HepG2 (cell line): Measurements from ENCODE around the gene VRK3. TPM values are rescaled to one million over a fixed set of nuclear protein-coding genes. Genes with fewer than 3 reads are reported as not detected.

Source experiments
- ATAD3A ChIP-seq: sonication (generic); formaldehyde crosslinking; IDR thresholded peaks from 2 replicates; pipeline ENCODE4 v1.4.0; 2020; ENCODE audit warnings: missing genetic modification reagents
- BCL3 ChIP-seq: sonication (generic); formaldehyde crosslinking; IDR thresholded peaks from 2 replicates; pipeline ENCODE4 v1.5.1; 2020; ENCODE audit warnings: mild to moderate bottlenecking, missing genetic modification reagents, moderate library complexity
- EHMT2 ChIP-seq: fragments of 200-600 bp; sonication (generic); IDR thresholded peaks from 2 replicates; pipeline ENCODE4 v1.7.0; 2017; ENCODE audit warnings: antibody characterized with exemption, low read depth, low read length, borderline replicate concordance
- ETV6 ChIP-seq: sonication (generic); formaldehyde crosslinking; conservative IDR thresholded peaks from 2 replicates; pipeline ENCODE4 v1.4.0; 2020; ENCODE audit warnings: missing genetic modification reagents
- HOXD1 ChIP-seq: sonication (generic); formaldehyde crosslinking; IDR thresholded peaks from 2 replicates; pipeline ENCODE4 v1.5.0; 2020; ENCODE audit warnings: missing genetic modification reagents
- IKZF4 ChIP-seq: sonication (generic); formaldehyde crosslinking; IDR thresholded peaks from 2 replicates; pipeline ENCODE4 v1.5.1; 2020; ENCODE audit warnings: borderline replicate concordance, mild to moderate bottlenecking, low read depth, missing genetic modification reagents; ENCODE audit errors: not compliant biosample characterization
- KDM6A ChIP-seq: IDR thresholded peaks from 2 replicates; pipeline ENCODE4 v1.6.1; 2016; ENCODE audit warnings: low read depth
- NFIC ChIP-seq: IDR thresholded peaks from 2 replicates; pipeline ENCODE4 v1.6.1; 2012; ENCODE audit warnings: mild to moderate bottlenecking, low read length, inconsistent platforms
- NFRKB ChIP-seq: fragments of 450-650 bp; IDR thresholded peaks from 2 replicates; pipeline ENCODE4 v1.6.1; 2017
- NR1H2 ChIP-seq: sonication (generic); formaldehyde crosslinking; IDR thresholded peaks from 2 replicates; pipeline ENCODE4 v1.8.1; 2022; ENCODE audit warnings: low read depth, missing genetic modification reagents, borderline replicate concordance
- PBX3 ChIP-seq: sonication (generic); formaldehyde crosslinking; IDR thresholded peaks from 2 replicates; pipeline ENCODE4 v1.8.1; 2023; ENCODE audit warnings: missing genetic modification reagents, inconsistent platforms, borderline replicate concordance
- PHF20 ChIP-seq: sonication (generic); formaldehyde crosslinking; IDR thresholded peaks from 2 replicates; pipeline ENCODE4 v1.5.0; 2020; ENCODE audit warnings: mild to moderate bottlenecking, missing genetic modification reagents
- PHF21A ChIP-seq: sonication (generic); formaldehyde crosslinking; IDR thresholded peaks from 2 replicates; pipeline ENCODE4 v1.5.0; 2020; ENCODE audit warnings: mild to moderate bottlenecking, missing genetic modification reagents
- PRPF4 ChIP-seq: fragments of 200-400 bp; formaldehyde crosslinking; IDR thresholded peaks from 2 replicates; pipeline ENCODE4 v1.6.1; 2016; ENCODE audit warnings: low read length, low read depth; ENCODE audit not compliant: poor library complexity, severe bottlenecking
- RFX5 ChIP-seq: IDR thresholded peaks from 2 replicates; pipeline ENCODE4 v1.6.1; 2011; ENCODE audit warnings: low read depth, low read length, improper control_type of control experiment
- SRSF4 ChIP-seq: fragments of 200-400 bp; formaldehyde crosslinking; IDR thresholded peaks from one replicate; pipeline ENCODE4 v1.6.1; 2018; ENCODE audit warnings: mild to moderate bottlenecking, low read depth, low read length, moderate library complexity; ENCODE audit not compliant: poor library complexity, severe bottlenecking
- TERF1 ChIP-seq: sonication (generic); formaldehyde crosslinking; IDR thresholded peaks from 2 replicates; pipeline ENCODE4 v1.8.0; 2022; ENCODE audit warnings: mild to moderate bottlenecking, missing genetic modification reagents, moderate library complexity
- U2AF1 ChIP-seq: fragments of 200-400 bp; formaldehyde crosslinking; optimal IDR thresholded peaks from 2 replicates; pipeline ENCODE3; 2017; ENCODE audit warnings: mild to moderate bottlenecking, low read depth, low read length
- ZBTB38 ChIP-seq: sonication (generic); formaldehyde crosslinking; IDR thresholded peaks from 2 replicates; pipeline ENCODE4 v1.5.1; 2020; ENCODE audit warnings: mild to moderate bottlenecking, missing genetic modification reagents
- ZBTB44 ChIP-seq: sonication (generic); formaldehyde crosslinking; IDR thresholded peaks from 2 replicates; pipeline ENCODE4 v1.4.0; 2020; ENCODE audit warnings: missing genetic modification reagents
- ZKSCAN8 ChIP-seq: IDR thresholded peaks from 2 replicates; pipeline ENCODE4 v1.6.1; 2016; ENCODE audit warnings: borderline replicate concordance, missing genetic modification reagents, missing compliant biosample characterization
- ZMAT3 ChIP-seq: sonication (generic); formaldehyde crosslinking; conservative IDR thresholded peaks from 2 replicates; pipeline ENCODE4 v1.7.0; 2021; ENCODE audit warnings: missing genetic modification reagents
- ZNF589 ChIP-seq: sonication (generic); formaldehyde crosslinking; conservative IDR thresholded peaks from 2 replicates; pipeline ENCODE4 v1.8.0; 2022; ENCODE audit warnings: mild to moderate bottlenecking, moderate library complexity, missing genetic modification reagents
- ZNF644 ChIP-seq: IDR thresholded peaks from 2 replicates; pipeline ENCODE4 v1.6.1; 2016; ENCODE audit warnings: low read depth
- ZNF720 ChIP-seq: sonication (generic); formaldehyde crosslinking; IDR thresholded peaks from 2 replicates; pipeline ENCODE4 v1.4.0; 2020; ENCODE audit warnings: missing genetic modification reagents
- ZNF766 ChIP-seq: sonication (generic); formaldehyde crosslinking; IDR thresholded peaks from 2 replicates; pipeline ENCODE4 v1.5.0; 2020; ENCODE audit warnings: missing genetic modification reagents, borderline replicate concordance
- ZSCAN22 ChIP-seq: sonication (generic); formaldehyde crosslinking; IDR thresholded peaks from 2 replicates; pipeline ENCODE4 v1.4.0; 2020; ENCODE audit warnings: mild to moderate bottlenecking, missing genetic modification reagents
- polyA plus RNA-seq, 8 experiments: library from polyadenylated mRNA; depleted of rRNA in 3 of 8; stranded (reverse) in 7 of 8; unstranded in 1 of 8; fragments of >200 nt; fragmentation: Illumina TruSeq in 4 of 8; extraction: Trizol in 4 of 8; gene quantifications; 2 replicates each; pipeline versions ENCODE4 v1.2.1 to v1.2.3, GENCODE V29; 2011 to 2016; ENCODE audit warnings: low read depth in 4 of 8, missing spikeins in 1 of 8, mixed read lengths in 1 of 8; ENCODE audit not compliant: insufficient read depth in 1 of 8
- total RNA-seq, 5 experiments: library from RNA; depleted of rRNA; stranded (reverse); fragments of >200 nt; fragmentation: Illumina TruSeq; extraction: Trizol; gene quantifications; 2 replicates each; pipeline ENCODE4 v1.2.3, GENCODE V29; 2016; ENCODE audit warnings: low read depth in 1 of 5

Gene VRK3
- total and polyA plus RNA-seq, 2 of the 13 experiments (the other 11 are each of a cell fraction or from before 2014, with no cell fraction given): 23.8 to 28.3 TPM

GRCh38 chr19:50025794-50026549, 800 bp upstream of the VRK3 start, which contains the start of gene ZNF473 (continued):
- TF ChIP-seq BCL3 (CRISPR knock-in tag): peak; percentile 88
- TF ChIP-seq HOXD1: peak; percentile 95
- peak; percentile 98 for TF ChIP-seq ZNF589 (CRISPR knock-in tag)
- no peak for TF ChIP-seq SRSF4
- TF ChIP-seq PBX3 (CRISPR knock-in tag): peak; percentile 89
- peak; percentile 90 for TF ChIP-seq ZBTB44
- 0 out of 2 replicates have a peak, but pooled peaks have one; percentile 79 for TF ChIP-seq TERF1
- TF ChIP-seq ZSCAN22 (CRISPR knock-in tag): no peak
- no peak for TF ChIP-seq U2AF1
- peak; percentile 96 for TF ChIP-seq ZNF766 (CRISPR knock-in tag)
- TF ChIP-seq IKZF4 (CRISPR knock-in tag): peak; percentile 85
- peak; percentile 72; the same call in 1 of the 2 replicates for TF ChIP-seq ETV6 (CRISPR knock-in tag)
- TF ChIP-seq ZNF644 (CRISPR knock-in tag): no peak
- 0 out of 2 replicates have a peak, but pooled peaks have one; percentile 26 for TF ChIP-seq ZKSCAN8 (CRISPR knock-in tag)
- TF ChIP-seq ZNF720: no peak
- peak; percentile 93 for TF ChIP-seq ZBTB38 (CRISPR knock-in tag)
- TF ChIP-seq ZMAT3 (CRISPR knock-in tag): peak; percentile 97
- TF ChIP-seq NFIC: no peak
- TF ChIP-seq NR1H2 (CRISPR knock-in tag): no peak
- no peak for TF ChIP-seq EHMT2
- no peak for TF ChIP-seq NFRKB
- TF ChIP-seq PHF20 (CRISPR knock-in tag): peak; percentile 87
- peak; percentile 80 for TF ChIP-seq PHF21A (CRISPR knock-in tag)
- TF ChIP-seq ATAD3A (CRISPR knock-in tag): no peak
- TF ChIP-seq RFX5: no peak
- 0 out of 2 replicates have a peak, but pooled peaks have one; percentile 36 for TF ChIP-seq KDM6A (CRISPR knock-in tag)
- no peak for TF ChIP-seq PRPF4
